Medulla oblongata (tissue), 1 donor: ENCODE data around the gene PINLYP.

Source experiments
- DNase-seq: peaks from one replicate; pipeline ENCODE4 v3.0.0-alpha.2; 2015; ENCODE audit errors: extremely low spot score

The PINLYP gene

DNA sequence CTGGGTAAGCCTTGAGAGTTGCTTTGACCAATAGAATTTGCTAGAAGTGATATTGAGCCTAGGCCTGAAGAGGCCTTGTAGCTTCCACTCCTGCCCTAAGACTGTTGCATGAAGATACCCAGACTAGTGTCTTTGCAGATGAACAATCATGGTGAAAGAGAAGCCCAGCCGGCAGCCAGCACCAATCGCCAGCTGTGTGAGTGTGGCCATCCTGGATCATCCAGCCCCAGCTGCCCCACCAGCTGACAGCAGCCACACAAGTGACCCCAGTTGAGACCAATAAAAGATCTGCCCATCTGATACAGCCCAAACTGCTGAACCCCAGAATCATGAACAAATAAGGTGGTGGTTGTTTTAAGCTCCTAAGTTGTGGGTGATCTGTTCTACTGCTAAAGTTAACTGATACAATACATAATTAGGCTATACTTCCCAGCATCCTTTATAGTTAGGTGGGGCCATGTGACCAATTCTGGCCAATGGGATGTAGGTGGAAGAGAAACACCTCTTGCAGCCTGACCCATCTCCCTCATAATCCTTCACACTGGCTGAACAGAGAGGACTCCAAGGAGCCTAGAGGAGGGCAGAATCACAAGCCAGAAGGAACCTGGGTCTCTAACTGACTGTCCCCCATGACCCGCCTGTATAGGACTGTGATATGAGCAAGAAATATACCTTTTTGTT lies 53.2 kb downstream of the PINLYP start:
- DNase-seq: no peak

DNA sequence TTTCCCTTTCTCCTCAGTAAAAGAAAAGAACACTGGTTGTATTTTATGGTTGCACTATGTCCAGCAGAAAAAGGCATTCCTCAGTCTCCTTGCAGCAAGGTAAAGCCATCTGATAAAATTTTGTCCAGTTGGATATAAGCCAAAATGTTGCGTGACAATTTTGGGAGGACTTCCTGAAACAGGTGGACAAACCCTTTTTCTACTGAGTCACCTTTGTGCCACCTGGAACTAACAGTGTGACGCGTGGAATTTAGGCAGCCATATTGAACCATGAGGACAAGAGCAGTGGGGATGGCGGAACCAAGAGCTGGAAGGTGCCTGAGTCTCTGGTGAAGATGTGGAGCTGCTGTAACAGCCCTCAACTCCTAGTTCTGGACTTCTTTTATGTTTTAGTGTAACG lies 55.9 kb downstream of the PINLYP start:
- DNase-seq: no peak
